HG02973 (cell line): ENCODE data around the gene PALM3.

Experiments used
- ATAC-seq: cut with Tn5 transposase; IDR thresholded peaks from one replicate; pipeline ENCODE4 v1.9.1; 2021; ENCODE audit warnings: moderate library complexity; ENCODE audit not compliant: unreplicated experiment

The PALM3 gene

GRCh38 chr19:14061751-14062557 is at the start of gene PALM3:
PALM3 (minus strand) TSS chr19:14062076; CDS start chr19:14061980, 96 bp downstream.
- no peak for ATAC-seq

- ATAC-seq = no peak
Measured at GRCh38 chr19:14111486-14111885, 49.6 kb upstream of the PALM3 start.

- no peak for ATAC-seq
Measured at GRCh38 chr19:14110650-14111049, 48.8 kb upstream of the PALM3 start.

GRCh38 chr19:14107581-14108461 is 45.9 kb upstream of the PALM3 start:
- ATAC-seq = no peak

GRCh38 chr19:14106840-14107239 is 45.0 kb upstream of the PALM3 start:
- no peak for ATAC-seq

- no peak for ATAC-seq
Measured at GRCh38 chr19:14105680-14106079, 43.8 kb upstream of the PALM3 start.

GRCh38 chr19:14103310-14103709 is 41.4 kb upstream of the PALM3 start:
- ATAC-seq = no peak

GRCh38 chr19:14102756-14103155 is 40.9 kb upstream of the PALM3 start:
- no peak for ATAC-seq

GRCh38 chr19:14102102-14102696 is 40.3 kb upstream of the PALM3 start:
- no peak for ATAC-seq

GRCh38 chr19:14101003-14101545 is 39.2 kb upstream of the PALM3 start:
- no peak for ATAC-seq

- ATAC-seq = no peak
Measured at GRCh38 chr19:14097532-14098151, 35.8 kb upstream of the PALM3 start.

- no peak for ATAC-seq
Measured at GRCh38 chr19:14096272-14096992, 34.6 kb upstream of the PALM3 start.

- ATAC-seq = no peak
Measured at GRCh38 chr19:14094854-14095253, 33.0 kb upstream of the PALM3 start.

- ATAC-seq = no peak
Measured at GRCh38 chr19:14093117-14093823, 31.4 kb upstream of the PALM3 start.

GRCh38 chr19:14091813-14092462 is 30.1 kb upstream of the PALM3 start:
- no peak for ATAC-seq

GRCh38 chr19:14091081-14091812 is 29.4 kb upstream of the PALM3 start:
- peak; percentile 46 for ATAC-seq

GRCh38 chr19:14090509-14091080 is 28.7 kb upstream of the PALM3 start, which contains the start of gene SAMD1:
SAMD1 (minus strand) TSS chr19:14090751.
- peak; percentile 27 for ATAC-seq
